ENCODE measurements around the gene TMPO.
A peak's percentile ranks its signal among the peaks of the same experiment; 100 is the strongest.
"Not testable (repeated sequence)": the region's sequence is repeated elsewhere in the genome, so short reads cannot be mapped to it uniquely, and the experiment has no call there.

TMPO gene

GRCh38 chr12:98503592-98504367 lies 11.6 kb upstream of the TMPO start:
- Histone ChIP-seq H3K4me2 (peak overlapping the region; percentile 50), H2AFZ (ENCODE audit: low read depth) (peak overlapping the region; percentile 58), H4K20me1 (ENCODE audit: insufficient read depth) (no peaks in the 10 kb centered on the region), H3K27ac (peak overlapping the region; percentile 97), H3K79me2 (ENCODE audit: insufficient read depth, low read depth) (no peaks in the 10 kb centered on the region), H3K4me3 (IDR thresholded peaks at IDR 0.05; ENCODE audit: insufficient read depth, low read depth, low read length) (no peak overlapping the region), H3K36me3 (ENCODE audit: insufficient read depth) (no peaks in the 10 kb centered on the region), H3K9ac (peak overlapping the region; percentile 91), H3K4me1 (ENCODE audit: low read depth, poor library complexity, severe bottlenecking) (peaks cover 4% of the 10 kb centered on the region), H3K27me3 (ENCODE audit: insufficient read depth, low read depth) (no peaks in the 10 kb centered on the region)
- TF ChIP-seq CTCF (conservative IDR thresholded peaks at IDR 0.05; ENCODE audit: low read depth, low read length), result no peak

- no peak overlapping the region for H3K4me3 ChIP-seq (IDR thresholded peaks at IDR 0.05; ENCODE audit: insufficient read depth, low read depth, low read length)
- peak overlapping the region; percentile 91; the same call in 1 of the 2 replicates for H3K9ac ChIP-seq
- peak overlapping the region; percentile 50 for H3K4me2 ChIP-seq
- peaks cover 4% of the 10 kb centered on the region for H3K4me1 ChIP-seq (ENCODE audit: low read depth, poor library complexity, severe bottlenecking)
- no peak for TF ChIP-seq CTCF (conservative IDR thresholded peaks at IDR 0.05; ENCODE audit: low read depth, low read length)
- H3K27me3 ChIP-seq (ENCODE audit: insufficient read depth, low read depth), result no peaks in the 10 kb centered on the region
- H3K27ac ChIP-seq, result peak overlapping the region; percentile 97; the same call in 1 of the 2 replicates
- no peaks in the 10 kb centered on the region for H3K36me3 ChIP-seq (ENCODE audit: insufficient read depth)
- no peaks in the 10 kb centered on the region for H4K20me1 ChIP-seq (ENCODE audit: insufficient read depth)
- no peaks in the 10 kb centered on the region for H3K79me2 ChIP-seq (ENCODE audit: insufficient read depth, low read depth)
- H2AFZ ChIP-seq (ENCODE audit: low read depth), result peak overlapping the region; percentile 58
Observed at GRCh38 chr12:98504368-98504617, 11.1 kb upstream of the TMPO start.

- no peaks in the 10 kb centered on the region for H3K36me3 ChIP-seq (ENCODE audit: insufficient read depth)
- H3K4me2 ChIP-seq, result no peak overlapping the region
- H4K20me1 ChIP-seq (ENCODE audit: insufficient read depth), result no peaks in the 10 kb centered on the region
- H3K4me1 ChIP-seq (ENCODE audit: low read depth, poor library complexity, severe bottlenecking), result peaks cover 22% of the 10 kb centered on the region
- no peak overlapping the region for H3K9ac ChIP-seq
- peaks cover 14% of the 10 kb centered on the region for H3K79me2 ChIP-seq (ENCODE audit: insufficient read depth, low read depth)
- no peak overlapping the region for H3K27ac ChIP-seq
- H3K4me3 ChIP-seq (IDR thresholded peaks at IDR 0.05; ENCODE audit: insufficient read depth, low read depth, low read length), result no peak overlapping the region
- no peak overlapping the region for H2AFZ ChIP-seq (ENCODE audit: low read depth)
- no peak for TF ChIP-seq CTCF (conservative IDR thresholded peaks at IDR 0.05; ENCODE audit: low read depth, low read length)
- H3K27me3 ChIP-seq (ENCODE audit: insufficient read depth, low read depth), result no peaks in the 10 kb centered on the region
Observed at GRCh38 chr12:98509063-98509462, 6.3 kb upstream of the TMPO start.

DNA sequence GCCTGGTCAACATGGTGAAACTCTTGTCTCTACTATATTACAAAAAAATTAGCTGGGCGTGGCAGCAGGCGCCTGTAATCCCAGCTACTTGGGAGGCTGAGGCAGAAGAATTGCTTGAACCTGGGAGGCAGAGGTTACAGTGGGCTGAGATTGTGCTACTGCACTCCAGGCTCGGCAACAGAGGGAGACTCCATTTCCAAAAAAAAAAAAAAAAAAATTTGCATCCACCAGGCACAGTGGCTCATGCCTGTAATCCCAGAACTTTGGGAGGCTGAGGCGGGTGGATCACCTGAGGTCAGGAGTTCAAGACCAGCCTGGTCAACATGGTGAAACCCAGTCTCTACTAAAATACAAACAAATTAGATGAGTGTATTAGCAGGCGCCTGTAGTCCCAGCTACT lies 3.6 kb upstream of the TMPO start:
- not testable (repeated sequence) for H3K4me3 ChIP-seq (IDR thresholded peaks at IDR 0.05; ENCODE audit: insufficient read depth, low read depth, low read length); H3K4me2 ChIP-seq; H3K27ac ChIP-seq; H4K20me1 ChIP-seq (ENCODE audit: insufficient read depth); H3K27me3 ChIP-seq (ENCODE audit: insufficient read depth, low read depth); H2AFZ ChIP-seq (ENCODE audit: low read depth); H3K36me3 ChIP-seq (ENCODE audit: insufficient read depth); H3K9ac ChIP-seq
- peaks cover 19% of the 10 kb centered on the region for H3K4me1 ChIP-seq (ENCODE audit: low read depth, poor library complexity, severe bottlenecking)
- peaks cover 25% of the 10 kb centered on the region for H3K79me2 ChIP-seq (ENCODE audit: insufficient read depth, low read depth)

Data from KMS-11 (cell line).